ENCODE results near the gene GALNT9.

DNA sequence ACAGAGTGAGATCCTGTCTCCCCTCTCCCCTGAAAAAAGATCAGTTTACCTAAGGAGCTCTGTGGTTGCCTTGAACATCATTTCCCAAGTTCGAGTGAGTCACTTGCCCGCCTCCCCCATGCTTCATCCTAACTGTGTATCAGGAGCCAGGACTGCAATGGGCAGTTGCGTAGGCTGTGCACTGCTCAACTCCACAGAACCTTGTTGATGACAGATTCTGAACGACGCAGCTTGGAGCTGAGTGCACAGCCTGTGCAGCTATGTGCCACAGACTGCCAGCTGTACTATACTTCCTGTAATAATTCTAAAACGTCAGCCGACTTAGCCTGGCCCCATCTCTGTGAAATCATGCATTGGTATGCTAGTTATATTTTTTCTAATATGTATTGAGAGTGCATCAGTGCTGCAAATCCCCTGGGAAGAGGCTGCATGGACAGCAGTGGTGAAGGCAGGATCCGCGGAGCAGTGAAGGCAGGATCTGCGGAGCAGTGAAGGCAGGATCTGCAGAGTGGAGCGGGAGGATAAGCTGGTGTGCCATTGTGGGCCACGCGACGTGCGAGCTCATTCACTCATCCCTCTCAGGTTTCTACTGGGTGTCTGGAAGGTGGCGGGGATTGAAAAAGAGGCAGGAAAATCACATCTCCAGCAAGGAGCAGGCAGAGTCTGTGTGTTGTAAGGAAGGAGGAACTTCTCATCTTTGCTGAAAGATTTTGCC is 80.8 kb downstream of the GALNT9 start:
- no peak for TF ChIP-seq MYC (IDR thresholded peaks at IDR 0.05; ENCODE audit: borderline replicate concordance, low read length)
- TF ChIP-seq KDM1A (IDR thresholded peaks at IDR 0.05; ENCODE audit: low read depth), result no peak
- TF ChIP-seq, protein P1, sequence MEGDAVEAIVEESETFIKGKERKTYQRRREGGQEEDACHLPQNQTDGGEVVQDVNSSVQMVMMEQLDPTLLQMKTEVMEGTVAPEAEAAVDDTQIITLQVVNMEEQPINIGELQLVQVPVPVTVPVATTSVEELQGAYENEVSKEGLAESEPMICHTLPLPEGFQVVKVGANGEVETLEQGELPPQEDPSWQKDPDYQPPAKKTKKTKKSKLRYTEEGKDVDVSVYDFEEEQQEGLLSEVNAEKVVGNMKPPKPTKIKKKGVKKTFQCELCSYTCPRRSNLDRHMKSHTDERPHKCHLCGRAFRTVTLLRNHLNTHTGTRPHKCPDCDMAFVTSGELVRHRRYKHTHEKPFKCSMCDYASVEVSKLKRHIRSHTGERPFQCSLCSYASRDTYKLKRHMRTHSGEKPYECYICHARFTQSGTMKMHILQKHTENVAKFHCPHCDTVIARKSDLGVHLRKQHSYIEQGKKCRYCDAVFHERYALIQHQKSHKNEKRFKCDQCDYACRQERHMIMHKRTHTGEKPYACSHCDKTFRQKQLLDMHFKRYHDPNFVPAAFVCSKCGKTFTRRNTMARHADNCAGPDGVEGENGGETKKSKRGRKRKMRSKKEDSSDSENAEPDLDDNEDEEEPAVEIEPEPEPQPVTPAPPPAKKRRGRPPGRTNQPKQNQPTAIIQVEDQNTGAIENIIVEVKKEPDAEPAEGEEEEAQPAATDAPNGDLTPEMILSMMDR (IDR thresholded peaks at IDR 0.05), result no peak
- no peak for TF ChIP-seq ZFP36 (IDR thresholded peaks at IDR 0.05; ENCODE audit: borderline replicate concordance, partially characterized antibody)
- TF ChIP-seq JUN (IDR thresholded peaks at IDR 0.05), result no peak
- TF ChIP-seq JUNB (IDR thresholded peaks at IDR 0.05), result no peak
- no peak for TF ChIP-seq EP300 (IDR thresholded peaks at IDR 0.05)
- no peak for TF ChIP-seq CEBPB (IDR thresholded peaks at IDR 0.05)
- no peak for TF ChIP-seq MAX (IDR thresholded peaks at IDR 0.05)

All from A549 (cell line).